Left lung (tissue), 10 donors: Measurements from ENCODE around the gene TST. TPM values are rescaled to one million over a fixed set of nuclear protein-coding genes. Genes with fewer than 3 reads are reported as not detected.

ENCODE experiments used
- ATAC-seq: fragments of 200-7000 bp; cut with Tn5 transposase; one replicate; pipeline ENCODE4 v1.9.1; 2020; ENCODE audit warnings: moderate library complexity
- DNase-seq, 4 donors: peaks; one replicate each; pipeline ENCODE4 v3.0.0-alpha.2; 2013 to 2020
- H3K27ac ChIP-seq, 2 donors: fragments of 200-600 bp; sonication (generic) in 1 of 2; one replicate each; pipeline versions ENCODE4 v1.5.0 to v1.8.0; 2020 to 2021
- H3K27me3 ChIP-seq, 2 donors: fragments of 200-600 bp; sonication (generic) in 1 of 2; one replicate each; pipeline versions ENCODE4 v1.5.0 to v1.8.0; 2020 to 2021
- H3K36me3 ChIP-seq, 2 donors: fragments of 200-600 bp; sonication (generic) in 1 of 2; one replicate each; pipeline versions ENCODE4 v1.5.0 to v1.8.0; 2020 to 2021
- H3K4me1 ChIP-seq, 2 donors: fragments of 200-600 bp; one replicate each; pipeline ENCODE4 v1.8.0; 2021
- H3K4me3 ChIP-seq, 2 donors: fragments of 200-600 bp; sonication (generic) in 1 of 2; one replicate each; pipeline versions ENCODE4 v1.5.0 to v1.8.0; 2020 to 2021; ENCODE audit warnings: mild to moderate bottlenecking in 1 of 2
- H3K9me3 ChIP-seq, 2 donors: fragments of 200-600 bp; sonication (generic) in 1 of 2; one replicate each; pipeline versions ENCODE4 v1.5.0 to v1.8.0; 2020 to 2021
- CTCF ChIP-seq, 2 donors: fragments of 200-600 bp; sonication (generic) in 1 of 2; IDR thresholded peaks; one replicate each; pipeline versions ENCODE4 v1.5.0 to v1.8.0; 2021; ENCODE audit warnings: antibody characterized with exemption in 2 of 2
- intact Hi-C, 2 donors: fragments of 100-400 bp; cut with DNase I; formaldehyde crosslinking; loops; one replicate each; pipeline versions ENCODE4 v1.11.2 to v1.14.2; 2022
- polyA plus RNA-seq, 6 donors: library from polyadenylated mRNA; unstranded; fragments of 120-200 nt; gene quantifications; one replicate each; pipeline ENCODE4 v1.2.1, GENCODE V29; 2013; ENCODE audit not compliant: insufficient read length in 6 of 6
- total RNA-seq, 2 donors: library from RNA; stranded (reverse); fragmentation: NEBNext Ultra II Directional; extraction: Animal tissue kit (Norgen Biotek cat#: 25700); gene quantifications; one replicate each; pipeline ENCODE4 v1.2.1, GENCODE V29; 2021
- donor health status: DM: no; HTN: yes; CAD: no.
- donor health status: DM: no; HTN: no; CAD: no.

Gene TST
- total and polyA plus RNA-seq, 8 donors = 14.7 to 52.0 (median 23.5) TPM

DNA sequence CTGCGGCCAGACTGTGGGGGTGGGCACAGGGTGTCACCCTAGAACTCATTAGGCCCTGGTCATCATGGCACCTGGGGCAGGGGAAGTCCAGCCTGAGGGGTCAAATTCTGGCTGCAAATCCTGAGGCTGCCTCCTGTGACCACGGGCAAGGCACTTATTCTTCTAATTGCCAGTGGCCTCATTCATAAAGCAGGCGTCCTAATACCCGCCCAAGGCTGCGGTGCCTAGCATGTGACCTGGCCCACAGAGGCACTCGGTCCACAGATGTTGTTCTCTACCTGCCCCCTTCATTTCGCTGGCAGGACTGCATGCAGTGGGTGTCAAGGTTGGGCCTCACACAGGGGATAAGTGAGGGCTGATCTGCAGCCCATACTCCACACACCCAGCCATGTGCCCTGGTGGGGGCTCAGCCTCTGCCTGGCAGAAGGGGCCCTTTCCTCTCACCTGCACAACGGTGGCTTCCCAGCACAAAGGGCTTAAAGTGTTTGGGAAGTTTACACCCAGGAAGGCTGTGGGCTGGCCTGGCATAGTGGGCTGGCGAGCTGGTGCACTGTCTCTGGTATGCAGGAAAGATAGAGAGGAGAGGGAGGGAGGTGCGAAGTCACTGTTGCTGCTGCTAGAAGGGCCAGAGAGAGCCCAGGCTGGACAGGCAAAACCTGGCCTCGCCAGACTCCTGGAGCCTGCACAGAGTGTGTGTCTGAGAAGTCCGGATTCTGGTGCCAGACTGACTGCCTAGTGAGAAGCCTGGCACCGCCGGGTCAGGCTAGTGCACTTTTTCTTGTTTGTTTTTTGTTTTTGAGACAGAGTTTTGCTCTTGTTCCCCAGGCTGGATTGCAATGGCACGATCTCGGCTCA is 3.5 kb upstream of the TST start:
- H3K4me1 ChIP-seq = peaks cover 15 to 45% of the 10 kb centered on the region in 2 donors
- H3K27me3 ChIP-seq = no peaks in the 10 kb centered on the region
- TF ChIP-seq CTCF (IDR thresholded peaks at IDR 0.05) = no peak
- H3K4me3 ChIP-seq = no peak overlapping the region
- peaks cover 0 to 42% of the 10 kb centered on the region in 2 donors for H3K36me3 ChIP-seq
- no peak overlapping the region for H3K27ac ChIP-seq
- ATAC-seq (peak; percentile 6), DNase-seq (no peak)
- no peaks in the 10 kb centered on the region for H3K9me3 ChIP-seq
- intact Hi-C loops = no loop called here

GRCh38 chr22:37021710-37022482 is 2.6 kb upstream of the TST start:
- Histone ChIP-seq H3K4me1 (peaks cover 16 to 53% of the 10 kb centered on the region in 2 donors), H3K27ac (no peak overlapping the region), H3K4me3 (no peak overlapping the region), H3K36me3 (peaks cover 0 to 36% of the 10 kb centered on the region in 2 donors), H3K27me3 (no peaks in the 10 kb centered on the region), H3K9me3 (no peaks in the 10 kb centered on the region)
- intact Hi-C loops = no loop called here
- ATAC-seq = no peak
- TF ChIP-seq CTCF (IDR thresholded peaks at IDR 0.05) = peak; percentile 56 to 79
- peak in 2 of 4 donors; percentile 37 to 90 for DNase-seq

- intact Hi-C loops = no loop called here
- H3K36me3 ChIP-seq = peaks cover 0 to 31% of the 10 kb centered on the region in 2 donors
Observed at GRCh38 chr22:37021041-37021440, 1.8 kb upstream of the TST start.

DNA sequence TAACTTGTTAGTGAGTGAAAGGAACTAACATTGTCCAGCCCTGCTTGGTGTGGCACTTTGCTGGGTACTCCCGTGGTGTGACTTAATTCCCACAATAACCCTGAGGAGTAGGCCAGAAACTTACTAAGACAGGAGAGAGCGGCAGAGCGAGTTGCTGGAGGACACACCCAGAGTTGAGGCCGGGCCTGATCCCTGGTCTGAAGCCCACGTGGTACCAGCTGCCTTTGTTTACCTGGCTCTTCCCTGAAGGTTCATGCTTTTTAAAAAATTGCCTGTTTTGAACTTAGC is 889 bp upstream of the TST start:
- ATAC-seq = peak; percentile 54
- H3K27ac ChIP-seq = peak overlapping the region; percentile 83 to 85
- H3K4me3 ChIP-seq = peak overlapping the region; percentile 74 to 82
- no peaks in the 10 kb centered on the region for H3K27me3 ChIP-seq
- DNase-seq = peak in 1 of 4 donors; percentile 28
- peaks cover 16 to 63% of the 10 kb centered on the region in 2 donors for H3K4me1 ChIP-seq
- intact Hi-C loops = no loop called here
- TF ChIP-seq CTCF (IDR thresholded peaks at IDR 0.05) = no peak
- H3K36me3 ChIP-seq = peaks cover 0 to 22% of the 10 kb centered on the region in 2 donors
- no peaks in the 10 kb centered on the region for H3K9me3 ChIP-seq

More at GRCh38 chr22:37021041-37021440, 1.8 kb upstream of the TST start:
- Histone ChIP-seq H3K9me3 (no peaks in the 10 kb centered on the region), H3K4me3 (peak overlapping the region in 1 of 2 donors; percentile 82), H3K27ac (no peak overlapping the region), H3K4me1 (peaks cover 16 to 59% of the 10 kb centered on the region in 2 donors), H3K27me3 (no peaks in the 10 kb centered on the region)
- no peak for DNase-seq
- TF ChIP-seq CTCF (IDR thresholded peaks at IDR 0.05) = no peak
- ATAC-seq = no peak

GRCh38 chr22:37018815-37019308 is 385 bp downstream of the TST start:
- intact Hi-C loops = no loop called here
- peak in 3 of 4 donors; percentile 67 to 89 (median 72) for DNase-seq
- Histone ChIP-seq H3K27ac (peak overlapping the region; percentile 83 to 85), H3K36me3 (peaks cover 0 to 10% of the 10 kb centered on the region in 2 donors), H3K9me3 (no peaks in the 10 kb centered on the region), H3K4me1 (peaks cover 16 to 59% of the 10 kb centered on the region in 2 donors), H3K4me3 (peak overlapping the region; percentile 82 to 91), H3K27me3 (no peaks in the 10 kb centered on the region)
- peak in 1 of 2 donors; percentile 3 for TF ChIP-seq CTCF (IDR thresholded peaks at IDR 0.05)
- ATAC-seq = peak; percentile 58
